Kidney capillary endothelial cell (primary cell): Measurements from ENCODE around the gene GRK6.

Experiments
- DNase-seq: peaks from one replicate; pipeline ENCODE4 v3.0.0-alpha.2; 2018; ENCODE audit warnings: low spot score

Gene GRK6

GRCh38 chr5:177487975-177488374 is 61.5 kb downstream of the GRK6 start:
- no peak for DNase-seq

DNA sequence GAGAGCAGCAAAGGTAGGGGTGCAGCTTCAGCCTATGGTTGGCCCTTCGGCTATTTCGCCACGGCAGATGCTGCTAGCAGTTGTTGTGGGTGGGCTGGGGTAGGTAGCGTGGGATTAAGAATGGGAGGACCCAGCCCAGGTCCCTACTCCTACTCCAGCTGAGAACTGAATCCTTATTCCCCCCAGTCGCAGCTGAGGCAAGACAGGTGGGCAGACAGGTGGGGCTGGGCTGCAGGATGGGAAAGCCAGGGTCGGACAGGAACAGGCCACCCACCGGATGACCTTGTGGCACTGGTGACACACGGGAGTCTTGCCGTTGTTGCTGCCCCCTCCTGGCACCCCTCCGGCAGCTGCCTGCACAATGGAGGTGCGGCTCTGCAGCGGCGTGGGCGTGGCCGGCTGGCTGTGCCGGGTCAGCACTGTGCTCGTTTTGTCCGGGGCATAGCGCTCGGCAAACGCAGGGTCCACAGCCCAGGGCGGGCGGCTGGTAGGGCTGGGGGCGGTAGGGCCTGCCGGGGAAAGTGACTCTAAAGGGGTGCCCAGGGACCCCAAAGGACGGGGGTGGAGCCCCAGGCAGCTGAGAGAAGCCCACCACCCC is 62.7 kb downstream of the GRK6 start:
- DNase-seq, result no peak

DNA sequence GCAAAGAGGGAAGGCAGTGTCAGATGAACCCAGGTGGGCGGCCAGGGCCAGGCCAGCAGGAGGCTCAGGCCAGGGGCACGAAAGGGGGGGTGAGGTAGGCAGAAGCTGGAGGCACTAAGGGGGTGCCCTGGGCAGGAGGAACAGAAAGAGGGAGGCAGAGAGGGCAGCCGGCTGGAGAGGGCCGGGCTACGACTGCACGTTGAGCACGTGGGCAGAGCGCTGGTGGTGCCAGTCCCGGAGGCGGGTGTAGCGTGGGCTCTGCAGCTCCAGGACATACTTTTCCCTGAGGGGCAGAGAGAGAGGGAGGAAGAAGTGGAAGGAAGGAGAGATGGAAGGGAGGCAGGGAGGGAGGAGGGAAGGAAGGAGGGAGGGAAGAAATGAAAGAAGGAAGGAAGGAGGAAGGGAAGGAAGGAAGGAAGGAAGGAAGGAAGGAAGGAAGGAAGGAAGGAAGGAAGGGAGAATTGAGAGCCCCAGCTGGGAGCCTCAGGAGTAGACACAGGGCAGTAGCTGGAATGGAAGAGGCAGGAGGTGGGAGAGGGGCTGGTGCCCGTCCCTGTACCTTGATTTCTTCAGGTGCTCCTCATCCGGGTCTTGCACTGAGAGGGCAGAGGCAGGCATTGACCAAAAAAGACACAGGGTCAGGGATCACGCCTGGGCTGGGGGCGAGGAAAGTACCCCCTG is 64.0 kb downstream of the GRK6 start:
- DNase-seq, result no peak

- no peak for DNase-seq
These were observed 64.5 kb downstream of the GRK6 start for GRCh38 chr5:177490992-177491391.

DNA sequence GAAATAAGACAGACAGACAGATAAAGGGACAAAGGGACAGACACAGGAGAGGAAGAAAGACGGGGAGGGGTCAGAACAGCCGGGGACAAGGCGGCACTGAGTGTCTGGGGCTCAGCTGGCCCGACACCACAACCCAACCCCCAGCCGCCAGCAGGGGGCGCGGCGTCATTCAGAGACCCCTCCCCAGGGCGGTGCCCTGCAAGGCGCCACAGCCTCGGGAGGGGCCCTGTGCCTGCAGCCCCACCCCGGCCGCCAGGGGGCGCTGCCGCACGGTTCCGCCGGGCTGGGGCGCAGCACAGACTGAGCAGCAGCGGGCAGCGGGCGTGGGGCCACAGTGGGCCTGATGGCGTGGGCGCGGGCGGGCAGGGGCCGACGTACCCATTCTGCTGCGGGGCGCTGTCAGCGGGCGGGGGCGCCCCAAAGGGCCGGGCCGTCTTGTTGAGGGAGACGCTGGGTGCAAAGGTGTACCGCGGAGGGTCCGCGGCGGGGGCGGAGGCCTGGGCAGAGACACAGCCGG is 65.0 kb downstream of the GRK6 start:
- no peak for DNase-seq

DNA sequence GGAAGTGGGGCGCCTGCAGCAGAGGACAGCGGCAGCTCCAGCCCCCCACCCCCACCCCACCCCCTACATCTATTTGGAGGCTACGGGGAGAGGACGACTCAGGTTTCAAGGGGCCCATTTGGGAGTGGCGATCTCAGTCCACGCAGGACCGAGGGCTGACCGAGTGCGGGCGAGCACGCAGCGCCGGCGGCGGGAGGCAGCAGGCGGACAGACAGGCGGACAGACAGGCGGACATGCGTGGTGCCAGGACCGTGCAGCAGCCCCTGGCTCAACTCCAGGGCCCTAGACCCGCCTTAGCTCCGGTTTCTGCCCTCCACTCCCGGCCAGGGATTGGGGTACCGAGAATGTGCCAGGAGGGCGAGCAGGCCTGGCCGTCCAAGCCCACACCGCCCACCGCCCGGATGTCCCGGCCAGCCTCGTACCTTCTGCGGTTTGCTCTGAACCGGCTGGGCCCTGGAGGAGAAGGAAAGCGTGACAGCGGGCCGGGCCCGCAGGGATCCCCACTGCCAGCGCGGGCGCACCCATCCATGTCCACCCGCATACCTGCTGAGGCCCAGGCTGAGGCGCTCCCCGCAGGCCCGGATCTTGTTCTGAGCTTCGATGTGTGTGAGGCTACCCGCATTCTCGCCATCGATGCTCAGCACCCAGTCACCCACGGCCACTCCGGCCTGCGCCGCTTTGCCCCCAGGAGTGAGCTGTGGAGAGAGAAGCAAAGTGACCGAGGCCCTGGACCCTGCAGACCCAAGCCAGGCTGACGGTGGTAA is 65.7 kb downstream of the GRK6 start:
- no peak for DNase-seq
